Jurkat, Clone E6-1 (cell line): Measurements from ENCODE around the gene CD300LG.
A peak's percentile ranks its signal among the peaks of the same experiment; 100 is the strongest.

ENCODE experiments used
- DNase-seq: peaks from one replicate; pipeline ENCODE4 v3.0.0-alpha.2; 2011; ENCODE audit warnings: low read depth, low spot score
- H3K4me3 ChIP-seq: 2 replicates; pipeline ENCODE4 v1.5.1; 2011; ENCODE audit warnings: mild to moderate bottlenecking, low read length, control low read depth, moderate library complexity

The CD300LG gene

GRCh38 chr17:43898446-43898845 is 51.5 kb downstream of the CD300LG start:
- DNase-seq: no peak
- no peak overlapping the region for H3K4me3 ChIP-seq

- H3K4me3 ChIP-seq: peak overlapping the region; percentile 53
- DNase-seq: peak; percentile 81
Observed at GRCh38 chr17:43900183-43900857, 53.3 kb downstream of the CD300LG start.

- H3K4me3 ChIP-seq: peak overlapping the region; percentile 53
- DNase-seq: no peak
Observed at GRCh38 chr17:43900858-43901754, 54.1 kb downstream of the CD300LG start.

- DNase-seq: no peak
- H3K4me3 ChIP-seq: no peak overlapping the region
Observed at GRCh38 chr17:43901861-43902589, 55.0 kb downstream of the CD300LG start.

- no peak for DNase-seq
- H3K4me3 ChIP-seq: no peak overlapping the region
Observed at GRCh38 chr17:43905400-43905984, 58.5 kb downstream of the CD300LG start.

GRCh38 chr17:43905985-43906852 is 59.2 kb downstream of the CD300LG start:
- H3K4me3 ChIP-seq: peak overlapping the region; percentile 48

GRCh38 chr17:43906951-43907424 is 60.0 kb downstream of the CD300LG start:
- peak overlapping the region; percentile 48 for H3K4me3 ChIP-seq

More at GRCh38 chr17:43905985-43906852, 59.2 kb downstream of the CD300LG start:
- DNase-seq: no peak

GRCh38 chr17:43907425-43907981 is 60.5 kb downstream of the CD300LG start, which contains the start of gene MPP2:
Gene MPP2 (minus strand): TSS chr17:43907536. CDS start chr17:43904460, 3,076 bp downstream.
- DNase-seq: peak; percentile 37
- peak within 1 kb of the TSS; percentile 48 for H3K4me3 ChIP-seq

More at GRCh38 chr17:43906951-43907424, 60.0 kb downstream of the CD300LG start:
- DNase-seq: no peak

- peak overlapping the region; percentile 48 for H3K4me3 ChIP-seq
- peak; percentile 37 for DNase-seq
Observed at GRCh38 chr17:43907998-43908721, 61.2 kb downstream of the CD300LG start.

- DNase-seq: no peak
- H3K4me3 ChIP-seq: no peak overlapping the region
Observed at GRCh38 chr17:43909537-43910231, 62.7 kb downstream of the CD300LG start.

- no peak for DNase-seq
- no peak overlapping the region for H3K4me3 ChIP-seq
Observed at GRCh38 chr17:43911904-43912303, 64.9 kb downstream of the CD300LG start.

- H3K4me3 ChIP-seq: no peak overlapping the region
- DNase-seq: no peak
Observed at GRCh38 chr17:43912635-43913304, 65.8 kb downstream of the CD300LG start.
